Activated naive CD8-positive, alpha-beta T cell treated with anti-CD3 and anti-CD28 coated beads, Interleukin-2, amount 10 ng/mL, durations not matched to agents 7 days and 5 days (primary cell): ENCODE results near the gene CASKIN1. TPM values are rescaled to one million over a fixed set of nuclear protein-coding genes. Genes with fewer than 3 reads are reported as not detected.
"Not testable (repeated sequence)": the region's sequence is repeated elsewhere in the genome, so short reads cannot be mapped to it uniquely, and the experiment has no call there.

Experiments
- ATAC-seq: fragments of 150-1000 bp; cut with Tn5 transposase; one replicate; pipeline ENCODE4 v1.10.0; 2021; ENCODE audit warnings: low read depth, moderate library complexity
- POLR2A ChIA-PET: fragments of 350-600 bp; sonication (Branson Sonifier 250); formaldehyde crosslinking; loops from one replicate; lab custom pipeline; 2021; ENCODE audit warnings: antibody characterized with exemption; lab: Charles Lee
- DNase-seq: peaks from one replicate; pipeline ENCODE4 v3.0.0; 2021
- H3K27ac Mint-ChIP-seq: one replicate; pipeline ENCODE4 v1.8.0; 2022; ENCODE audit warnings: mild to moderate bottlenecking, mixed read lengths
- H3K27me3 Mint-ChIP-seq: one replicate; pipeline ENCODE4 v1.8.0; 2022; ENCODE audit warnings: mild to moderate bottlenecking, moderate library complexity, mixed read lengths
- H3K36me3 Mint-ChIP-seq: one replicate; pipeline ENCODE4 v1.8.0; 2021; ENCODE audit warnings: mild to moderate bottlenecking, mixed read lengths
- H3K4me1 Mint-ChIP-seq: one replicate; pipeline ENCODE4 v1.8.0; 2021; ENCODE audit warnings: mixed read lengths
- H3K4me3 Mint-ChIP-seq: one replicate; pipeline ENCODE4 v1.8.0; 2022; ENCODE audit warnings: mild to moderate bottlenecking, moderate library complexity, mixed read lengths
- H3K9me3 Mint-ChIP-seq: one replicate; pipeline ENCODE4 v1.8.0; 2021; ENCODE audit warnings: mixed read lengths
- total RNA-seq, 2 experiments: library from RNA; stranded (reverse); gene quantifications; one replicate each; pipeline ENCODE4 v1.2.3, GENCODE V29; 2021

CASKIN1 gene
- total RNA-seq, 2 experiments from 2014 or later: 0.88 to 1.1 TPM

GRCh38 chr16:2148714-2149629, 47.4 kb downstream of the CASKIN1 start:
- Mint-ChIP-seq H3K4me3 (peak overlapping the region; percentile 58), H3K27ac (no peak overlapping the region), H3K9me3 (no peaks in the 10 kb centered on the region), H3K36me3 (peaks cover 7% of the 10 kb centered on the region), H3K27me3 (peaks cover 6% of the 10 kb centered on the region), H3K4me1 (peaks cover 10% of the 10 kb centered on the region)
- ATAC-seq: peak; percentile 27
- POLR2A ChIA-PET: interaction anchor here (0.6 to 1.3 kb wide), 2 partner anchors 77 to 145 kb away, joined by 3 to 6 read pairs; no protein-coding TSS in a partner anchor
- DNase-seq: peak; percentile 65

GRCh38 chr16:2147981-2148671, 48.3 kb downstream of the CASKIN1 start, which contains the start of gene RAB26:
Gene RAB26 (plus strand): TSS chr16:2148625. CDS start chr16:2148784, 159 bp downstream.
- POLR2A ChIA-PET: interaction anchor here (0.6 to 1.6 kb wide), 3 partner anchors 78 to 144 kb away, joined by 3 to 6 read pairs (median 4); partner anchors contain the start of genes NTHL1 and TSC2
- Mint-ChIP-seq H3K27me3 (peaks cover 6% of the 10 kb centered on the region), H3K4me1 (peaks cover 8% of the 10 kb centered on the region), H3K36me3 (peaks cover 5% of the 10 kb centered on the region), H3K9me3 (no peaks in the 10 kb centered on the region), H3K27ac (no peak within 1 kb of the TSS), H3K4me3 (peak within 1 kb of the TSS; percentile 58)
- ATAC-seq (peak; percentile 69), DNase-seq (peak; percentile 77)

DNA sequence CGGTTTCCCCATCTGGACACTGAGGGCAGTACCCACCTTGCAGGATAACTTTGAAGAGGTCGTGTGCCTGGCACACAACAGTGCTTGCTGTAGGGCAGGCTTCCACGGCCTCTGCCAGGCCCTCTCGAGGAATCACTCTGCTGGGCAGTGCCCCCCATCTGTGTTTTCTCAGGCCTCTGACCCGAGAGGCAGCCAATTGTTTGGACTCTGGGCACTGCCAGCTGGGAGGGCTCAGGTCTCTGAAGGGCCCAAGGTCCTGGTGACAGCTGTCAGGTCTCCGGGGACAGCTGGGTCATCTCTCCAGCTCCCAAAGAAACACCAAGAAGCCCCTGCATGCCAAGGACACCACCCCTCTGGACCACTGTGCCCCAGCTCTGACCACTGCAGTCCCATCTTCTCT, 49.0 kb downstream of the CASKIN1 start:
- peaks cover 8% of the 10 kb centered on the region for H3K4me1 Mint-ChIP-seq
- ATAC-seq (no peak), DNase-seq (no peak)
- no peak overlapping the region for H3K27ac Mint-ChIP-seq
- H3K36me3 Mint-ChIP-seq: peaks cover 5% of the 10 kb centered on the region
- no peak overlapping the region for H3K4me3 Mint-ChIP-seq
- POLR2A ChIA-PET: interaction anchor here (1.5 to 3.1 kb wide), 3 partner anchors 8 to 138 kb away, joined by 4 to 22 read pairs (median 4); partner anchors contain the start of genes NTHL1, TRAF7 and TSC2
- peaks cover 6% of the 10 kb centered on the region for H3K27me3 Mint-ChIP-seq
- no peaks in the 10 kb centered on the region for H3K9me3 Mint-ChIP-seq

DNA sequence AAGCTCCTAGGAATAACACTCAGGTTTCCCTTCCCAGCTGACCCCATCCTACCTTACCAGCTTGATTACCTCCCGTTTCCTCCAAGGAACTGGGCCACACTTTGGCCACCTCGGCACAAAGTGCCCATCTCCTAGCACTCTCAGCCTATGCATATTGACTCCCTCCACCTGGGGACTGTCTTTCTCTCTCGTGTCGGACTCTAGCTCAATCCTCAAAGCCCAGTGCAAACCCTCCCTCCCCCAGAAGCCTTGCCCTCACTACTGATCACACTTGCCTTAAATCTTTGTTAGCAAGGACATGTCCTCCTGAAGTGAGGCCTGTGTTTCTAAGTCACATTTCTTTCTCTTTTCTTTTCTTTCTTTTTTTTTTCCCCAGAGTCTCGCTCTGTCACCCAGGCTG, 50.6 kb downstream of the CASKIN1 start:
- POLR2A ChIA-PET: interaction anchor here (0.6 to 3.1 kb wide), 3 partner anchors 9 to 343 kb away, joined by 3 to 22 read pairs (median 3); partner anchors contain the start of gene TRAF7
- Mint-ChIP-seq H3K4me3 (no peak overlapping the region), H3K27ac (no peak overlapping the region), H3K27me3 (peaks cover 9% of the 10 kb centered on the region), H3K4me1 (peaks cover 4% of the 10 kb centered on the region), H3K9me3 (no peaks in the 10 kb centered on the region), H3K36me3 (no peaks in the 10 kb centered on the region)
- no peak for DNase-seq
- no peak for ATAC-seq

DNA sequence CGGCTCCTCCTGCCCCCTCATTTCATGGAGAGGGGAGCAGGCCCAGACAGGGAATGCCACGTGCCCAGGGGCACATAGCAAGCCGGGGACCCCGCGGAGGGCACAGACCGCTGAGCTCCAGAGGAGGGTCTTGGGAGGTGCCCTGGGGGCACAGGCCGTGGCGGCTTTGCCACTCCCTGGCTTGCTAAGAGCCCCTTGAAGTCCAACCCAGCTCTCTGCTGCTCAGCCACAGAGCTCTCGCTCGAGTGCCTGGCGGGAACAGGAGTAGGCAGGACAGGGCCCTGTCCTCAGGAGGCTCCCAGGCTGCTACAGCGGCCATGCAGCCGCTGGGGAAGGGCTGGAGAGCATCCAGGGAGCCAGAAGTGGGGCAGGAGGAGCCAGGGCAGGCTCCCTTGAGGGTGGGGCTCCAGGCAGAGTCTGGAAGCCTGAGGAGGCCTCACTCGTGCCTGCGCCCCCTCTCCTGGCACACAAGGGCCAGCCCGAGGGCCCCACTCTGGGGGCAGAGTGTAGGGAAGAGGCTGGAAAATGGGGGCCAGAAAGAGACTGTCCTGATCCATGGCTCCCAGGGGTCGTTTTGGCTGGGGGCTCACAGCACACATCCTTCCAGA, 52.4 kb downstream of the CASKIN1 start:
- POLR2A ChIA-PET: interaction anchor here (1.5 kb wide), 1 partner anchor 11 kb away, joined by 6 read pairs; the partner anchor contains the start of gene TRAF7
- Mint-ChIP-seq H3K27me3 (peaks cover 9% of the 10 kb centered on the region), H3K36me3 (no peaks in the 10 kb centered on the region), H3K4me3 (no peak overlapping the region), H3K4me1 (peaks cover 2% of the 10 kb centered on the region), H3K9me3 (no peaks in the 10 kb centered on the region), H3K27ac (no peak overlapping the region)
- DNase-seq (no peak), ATAC-seq (no peak)

- Mint-ChIP-seq H3K27me3 (peaks cover 12% of the 10 kb centered on the region), H3K4me1 (peaks cover 2% of the 10 kb centered on the region), H3K9me3 (no peaks in the 10 kb centered on the region), H3K27ac (no peak overlapping the region), H3K4me3 (no peak overlapping the region), H3K36me3 (no peaks in the 10 kb centered on the region)
- DNase-seq (no peak), ATAC-seq (no peak)
- POLR2A ChIA-PET: interaction anchor here (1.5 kb wide), 1 partner anchor 12 kb away, joined by 6 read pairs; the partner anchor contains the start of gene TRAF7
These were observed 53.2 kb downstream of the CASKIN1 start for GRCh38 chr16:2142942-2143877.

- Mint-ChIP-seq H3K4me3 (peak within 1 kb of the TSS; percentile 95), H3K27ac (peak within 1 kb of the TSS; percentile 93)
- H3K4me1 Mint-ChIP-seq, H3K36me3 Mint-ChIP-seq, H3K9me3 Mint-ChIP-seq, H3K27me3 Mint-ChIP-seq: not testable (repeated sequence)
- POLR2A ChIA-PET: interaction anchor here (1.0 to 1.6 kb wide), 4 partner anchors 19 to 171 kb away, joined by 3 to 8 read pairs (median 5); partner anchors contain the start of genes RPS2 and TRAF7
- ATAC-seq: peak; percentile 82
- DNase-seq: peak; percentile 100
These were observed 60.5 kb downstream of the CASKIN1 start, which contains the start of gene PKD1 for GRCh38 chr16:2135770-2136490. Gene PKD1 (minus strand): TSS chr16:2135898. CDS start chr16:2135689, 209 bp downstream.

GRCh38 chr16:2135071-2135470, 61.3 kb downstream of the CASKIN1 start:
- peak overlapping the region; percentile 86 for H3K4me3 Mint-ChIP-seq
- H3K36me3 Mint-ChIP-seq, ATAC-seq, H3K27ac Mint-ChIP-seq, H3K27me3 Mint-ChIP-seq, H3K9me3 Mint-ChIP-seq, H3K4me1 Mint-ChIP-seq, DNase-seq, POLR2A ChIA-PET: not testable (repeated sequence)

- H3K27me3 Mint-ChIP-seq, H3K4me3 Mint-ChIP-seq: not testable (repeated sequence)
These were observed 62.6 kb downstream of the CASKIN1 start for GRCh38 chr16:2133797-2134196.

GRCh38 chr16:2129890-2130447, 66.4 kb downstream of the CASKIN1 start:
- POLR2A ChIA-PET, ATAC-seq, DNase-seq, H3K27me3 Mint-ChIP-seq, H3K9me3 Mint-ChIP-seq, H3K4me1 Mint-ChIP-seq, H3K36me3 Mint-ChIP-seq, H3K4me3 Mint-ChIP-seq: not testable (repeated sequence)
- H3K27ac Mint-ChIP-seq: peak overlapping the region; percentile 25

More at GRCh38 chr16:2133797-2134196, 62.6 kb downstream of the CASKIN1 start:
- H3K27ac Mint-ChIP-seq, ATAC-seq, H3K36me3 Mint-ChIP-seq, H3K9me3 Mint-ChIP-seq, DNase-seq, POLR2A ChIA-PET, H3K4me1 Mint-ChIP-seq: not testable (repeated sequence)

GRCh38 chr16:2129251-2129650, 67.2 kb downstream of the CASKIN1 start:
- not testable (repeated sequence) for ATAC-seq, H3K36me3 Mint-ChIP-seq, H3K4me1 Mint-ChIP-seq, DNase-seq, H3K27me3 Mint-ChIP-seq, H3K9me3 Mint-ChIP-seq
- POLR2A ChIA-PET: interaction anchor here (0.8 kb wide), 1 partner anchor 11 kb away, joined by 3 read pairs; no protein-coding TSS in a partner anchor
- peak overlapping the region; percentile 91 for H3K27ac Mint-ChIP-seq
- peak overlapping the region; percentile 82 for H3K4me3 Mint-ChIP-seq
